ENCODE data around the gene THTPA.
A peak's percentile ranks its signal among the peaks of the same experiment; 100 is the strongest.

Gene THTPA

GRCh38 chr14:23551266-23552028 lies 4.6 kb upstream of the THTPA start, which contains the start of gene ZFHX2:
Gene ZFHX2, minus strand, starts transcription at chr14:23551765. Its CDS starts 16,440 bp downstream, at chr14:23535325.
- DNase-seq (ENCODE audit: low read depth) = peak; percentile 28

- DNase-seq (ENCODE audit: low read depth) = no peak
Measured at GRCh38 chr14:23555533-23555881, 564 bp upstream of the THTPA start.

DNA sequence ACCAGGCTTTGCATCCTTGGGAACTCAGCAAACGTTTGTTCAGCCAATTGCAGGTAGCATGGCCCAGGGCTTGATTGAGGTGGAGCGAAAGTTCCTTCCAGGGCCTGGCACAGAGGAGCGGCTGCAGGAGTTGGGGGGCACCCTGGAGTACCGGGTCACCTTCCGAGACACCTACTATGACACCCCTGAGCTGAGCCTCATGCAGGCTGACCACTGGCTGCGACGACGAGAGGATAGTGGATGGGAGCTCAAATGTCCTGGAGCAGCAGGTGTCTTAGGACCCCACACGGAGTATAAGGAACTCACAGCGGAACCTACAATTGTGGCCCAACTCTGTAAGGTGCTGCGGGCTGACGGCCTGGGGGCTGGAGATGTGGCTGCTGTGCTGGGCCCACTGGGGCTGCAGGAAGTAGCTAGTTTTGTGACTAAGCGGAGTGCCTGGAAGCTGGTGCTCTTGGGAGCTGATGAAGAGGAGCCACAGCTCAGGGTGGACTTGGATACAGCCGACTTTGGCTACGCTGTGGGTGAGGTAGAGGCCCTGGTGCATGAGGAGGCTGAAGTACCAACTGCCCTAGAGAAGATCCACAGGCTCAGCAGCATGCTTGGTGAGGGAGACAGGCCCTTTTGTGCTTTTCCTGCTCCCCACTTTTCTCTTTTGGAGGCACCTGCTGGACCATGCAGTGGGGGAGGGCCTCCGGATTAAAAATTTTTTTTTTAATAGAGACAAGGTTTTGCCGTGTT lies 799 bp downstream of the THTPA start:
- DNase-seq (ENCODE audit: low read depth) = no peak

GRCh38 chr14:23557521-23557920 lies 1.4 kb downstream of the THTPA start:
- no peak for DNase-seq (ENCODE audit: low read depth)

DNA sequence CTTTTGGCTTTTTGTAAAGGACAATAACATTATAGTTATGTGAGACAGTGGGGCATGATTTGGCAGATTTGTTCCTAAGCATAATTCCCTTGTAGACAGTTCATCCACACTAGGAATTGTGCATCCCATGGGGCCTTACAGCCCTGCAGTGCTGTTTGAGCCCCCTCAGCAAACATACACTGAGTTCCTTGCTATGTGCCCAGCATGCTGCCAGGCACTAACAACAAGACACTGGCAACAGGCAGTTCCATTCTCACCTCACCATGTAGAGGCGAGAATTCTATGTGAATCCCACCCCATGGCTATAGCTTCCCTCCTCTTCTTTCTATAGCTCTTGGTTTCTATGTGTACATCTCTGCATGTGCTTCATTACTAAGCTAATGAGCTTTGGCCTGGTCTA lies 1.9 kb downstream of the THTPA start:
- no peak for DNase-seq (ENCODE audit: low read depth)

DNA sequence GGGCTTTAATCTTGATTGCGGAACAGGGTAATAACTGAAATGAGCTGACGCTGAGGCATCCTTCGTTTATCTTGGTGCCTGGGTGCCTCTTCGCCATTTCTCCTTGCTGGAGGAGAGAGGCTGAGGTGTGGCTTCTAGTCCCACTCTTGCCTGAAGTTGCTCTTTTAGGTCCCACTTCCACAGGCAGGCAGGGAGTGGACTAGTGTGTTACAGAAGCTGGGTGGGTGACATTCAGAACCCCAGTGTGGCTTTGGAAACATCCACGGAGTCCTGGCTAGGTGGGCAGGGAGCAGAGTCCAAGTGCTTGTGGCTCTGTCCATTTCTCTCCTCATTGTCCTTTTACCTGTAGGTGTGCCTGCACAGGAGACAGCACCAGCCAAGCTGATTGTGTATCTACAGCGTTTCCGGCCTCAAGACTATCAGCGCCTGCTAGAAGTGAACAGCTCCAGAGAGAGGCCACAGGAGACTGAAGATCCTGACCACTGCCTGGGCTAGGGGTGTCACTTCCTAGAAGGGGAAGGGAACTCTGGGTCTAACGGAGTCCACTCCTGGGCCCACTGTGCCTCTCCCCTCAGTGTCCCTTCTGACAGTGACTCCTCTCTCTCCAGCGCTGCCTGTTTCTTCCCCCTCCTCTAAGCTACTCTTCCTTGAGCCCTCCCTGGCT lies 2.4 kb downstream of the THTPA start:
- no peak for DNase-seq (ENCODE audit: low read depth)

GRCh38 chr14:23559010-23559925 lies 3.2 kb downstream of the THTPA start:
- no peak for DNase-seq (ENCODE audit: low read depth)

- no peak for DNase-seq (ENCODE audit: low read depth)
Measured at GRCh38 chr14:23559926-23560520, 4.0 kb downstream of the THTPA start.

GRCh38 chr14:23561259-23561658 lies 5.2 kb downstream of the THTPA start:
- DNase-seq (ENCODE audit: low read depth) = no peak

- DNase-seq (ENCODE audit: low read depth) = no peak
Measured at GRCh38 chr14:23561873-23562821, 6.1 kb downstream of the THTPA start.

GRCh38 chr14:23562822-23563472 lies 6.9 kb downstream of the THTPA start:
- DNase-seq (ENCODE audit: low read depth) = no peak

DNA sequence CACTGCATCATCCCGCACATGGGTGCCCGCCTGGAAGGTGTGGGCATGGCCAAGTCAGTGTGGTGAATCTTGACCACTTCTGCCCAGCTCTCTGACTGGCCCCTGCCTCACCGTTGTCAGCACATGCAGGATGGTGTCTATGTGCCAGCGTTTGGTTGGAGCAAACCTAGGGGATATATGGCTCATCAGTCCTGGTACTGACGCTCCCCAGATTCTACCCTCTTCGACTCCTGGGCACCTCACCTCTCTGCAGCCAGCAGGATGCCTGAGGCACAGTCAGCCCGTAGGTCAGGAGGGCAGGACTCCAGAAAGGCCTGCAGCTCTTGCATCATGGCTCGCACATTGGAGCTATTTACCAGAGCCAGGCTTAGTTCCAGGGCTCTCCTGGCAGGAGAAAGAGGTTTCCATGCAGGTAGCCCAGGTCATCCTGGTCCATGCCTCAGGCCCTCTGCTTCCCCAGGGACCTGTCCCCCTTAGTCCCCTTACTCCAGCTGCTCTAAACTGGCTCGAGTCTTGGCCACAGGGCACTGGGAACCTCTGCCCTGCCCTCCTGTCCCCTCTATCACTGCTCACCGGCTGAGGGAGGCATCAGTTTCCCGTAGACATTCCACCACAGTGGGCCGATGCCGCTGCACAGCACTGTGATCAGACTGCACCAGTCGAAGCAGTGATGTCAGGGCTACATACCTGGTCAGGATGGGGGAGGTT lies 7.6 kb downstream of the THTPA start:
- no peak for DNase-seq (ENCODE audit: low read depth)

- no peak for DNase-seq (ENCODE audit: low read depth)
Measured at GRCh38 chr14:23564181-23564812, 8.2 kb downstream of the THTPA start.

GRCh38 chr14:23564876-23565275 lies 8.8 kb downstream of the THTPA start:
- no peak for DNase-seq (ENCODE audit: low read depth)

DNA sequence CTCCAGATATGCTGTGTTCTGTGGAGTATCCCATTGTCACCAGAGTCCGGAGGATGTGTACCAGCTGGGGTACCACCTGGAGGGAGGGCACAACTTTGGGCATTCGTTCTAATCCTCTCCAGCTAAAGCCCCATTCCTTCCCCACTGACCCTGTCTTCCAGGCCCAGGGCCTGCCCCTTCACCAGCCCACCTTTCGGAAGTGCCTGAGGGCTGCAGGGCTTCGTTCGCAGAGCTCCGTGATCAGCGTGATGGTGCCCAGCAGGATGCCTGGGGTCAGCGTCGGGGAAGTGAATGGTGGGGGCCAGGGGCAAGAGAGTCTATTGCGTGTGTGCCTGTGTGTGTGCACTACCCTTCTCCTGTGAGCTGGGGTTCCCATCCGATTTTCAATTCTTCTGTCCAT lies 9.6 kb downstream of the THTPA start:
- no peak for DNase-seq (ENCODE audit: low read depth)

GRCh38 chr14:23566112-23566777 lies 10.2 kb downstream of the THTPA start:
- no peak for DNase-seq (ENCODE audit: low read depth)

DNA sequence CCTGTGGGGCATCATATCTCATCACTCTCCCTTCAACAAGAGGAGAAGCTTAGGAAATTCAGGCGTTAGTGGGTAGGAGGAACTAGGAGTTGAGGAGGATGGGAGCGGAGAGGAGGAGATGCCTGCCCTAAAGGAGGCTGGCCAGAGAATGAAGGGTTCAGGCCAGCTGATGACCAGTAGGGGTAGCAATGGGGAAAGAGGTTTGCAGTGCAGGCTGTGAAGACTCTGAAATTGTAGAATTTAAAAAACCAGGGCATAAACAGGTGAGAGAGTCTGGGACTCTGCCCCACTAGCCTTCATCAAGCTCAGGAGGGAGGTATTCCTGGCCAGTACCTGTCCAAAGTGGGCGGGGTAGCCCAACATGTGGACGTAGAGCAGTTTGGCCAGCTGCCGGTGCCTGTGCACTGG lies 10.7 kb downstream of the THTPA start:
- no peak for DNase-seq (ENCODE audit: low read depth)
